Measurements from ENCODE around the gene GALNT2.

The GALNT2 gene

GRCh38 chr1:230219174-230220067 lies 152.4 kb downstream of the GALNT2 start:
- DNase-seq, result no peak

GRCh38 chr1:230220478-230220877 lies 153.4 kb downstream of the GALNT2 start:
- DNase-seq, result no peak

- DNase-seq, result no peak
These were observed 153.9 kb downstream of the GALNT2 start for GRCh38 chr1:230220907-230221306.

- DNase-seq, result no peak
These were observed 155.6 kb downstream of the GALNT2 start for GRCh38 chr1:230222678-230223077.

- DNase-seq, result no peak
These were observed 157.3 kb downstream of the GALNT2 start for GRCh38 chr1:230224101-230224960.

- DNase-seq, result no peak
These were observed 159.2 kb downstream of the GALNT2 start for GRCh38 chr1:230226007-230226800.

GRCh38 chr1:230226814-230227213 lies 159.8 kb downstream of the GALNT2 start:
- no peak for DNase-seq

GRCh38 chr1:230228236-230228897 lies 161.3 kb downstream of the GALNT2 start:
- no peak for DNase-seq

GRCh38 chr1:230230273-230230672 lies 163.2 kb downstream of the GALNT2 start:
- no peak for DNase-seq

GRCh38 chr1:230230948-230231773 lies 164.1 kb downstream of the GALNT2 start:
- DNase-seq, result no peak

- no peak for DNase-seq
These were observed 164.7 kb downstream of the GALNT2 start for GRCh38 chr1:230231774-230232145.

GRCh38 chr1:230232371-230232771 lies 165.3 kb downstream of the GALNT2 start:
- no peak for DNase-seq

GRCh38 chr1:230233786-230234185 lies 166.7 kb downstream of the GALNT2 start:
- no peak for DNase-seq

GRCh38 chr1:230235876-230236275 lies 168.8 kb downstream of the GALNT2 start:
- no peak for DNase-seq

- DNase-seq, result no peak
These were observed 169.4 kb downstream of the GALNT2 start for GRCh38 chr1:230236301-230237008.

- DNase-seq, result no peak
These were observed 170.0 kb downstream of the GALNT2 start for GRCh38 chr1:230237009-230237370.

GRCh38 chr1:230237805-230238204 lies 170.8 kb downstream of the GALNT2 start:
- DNase-seq, result no peak

GRCh38 chr1:230240446-230241086 lies 173.5 kb downstream of the GALNT2 start:
- no peak for DNase-seq

GRCh38 chr1:230242326-230242725 lies 175.3 kb downstream of the GALNT2 start:
- no peak for DNase-seq

- DNase-seq, result no peak
These were observed 176.1 kb downstream of the GALNT2 start for GRCh38 chr1:230243146-230243545.

All from effector CD4-positive, alpha-beta T cell (primary cell).